Vagina (tissue), 2 donors: ENCODE results near the gene IFT52. TPM values are rescaled to one million over a fixed set of nuclear protein-coding genes. Genes with fewer than 3 reads are reported as not detected.

Source experiments
- DNase-seq, 2 donors: peaks; one replicate each; pipeline ENCODE4 v3.0.0-alpha.2; 2017; ENCODE audit errors: extremely low spot score in 2 of 2
- H3K27ac ChIP-seq: fragments of 200-600 bp; sonication (generic); one replicate; pipeline ENCODE4 v1.5.1; 2019
- H3K27me3 ChIP-seq: fragments of 200-600 bp; sonication (generic); one replicate; pipeline ENCODE4 v1.5.1; 2019
- H3K36me3 ChIP-seq, 2 donors: fragments of 200-600 bp; sonication (generic); one replicate each; pipeline ENCODE4 v1.5.1; 2017 to 2019
- H3K4me1 ChIP-seq: fragments of 200-600 bp; sonication (generic); one replicate; pipeline ENCODE4 v1.5.1; 2019
- H3K4me3 ChIP-seq, 2 donors: fragments of 200-600 bp; sonication (generic); 1 replicate in 1 of 2; 2 replicates in 1 of 2; pipeline ENCODE4 v1.5.1; 2016 to 2019
- H3K9me3 ChIP-seq: fragments of 200-600 bp; sonication (generic); one replicate; pipeline ENCODE4 v1.5.1; 2019
- POLR2A ChIP-seq, 2 donors: fragments of 450-650 bp; IDR thresholded peaks; one replicate each; pipeline ENCODE4 v1.6.1; 2017; ENCODE audit warnings: antibody characterized with exemption in 2 of 2, mild to moderate bottlenecking in 2 of 2, moderate library complexity in 2 of 2
- POLR2AphosphoS5 ChIP-seq, 2 donors: sonication (generic); formaldehyde crosslinking; IDR thresholded peaks; one replicate each; pipeline ENCODE4 v1.9.0; 2017; ENCODE audit warnings: antibody characterized with exemption in 2 of 2, mild to moderate bottlenecking in 2 of 2, low read depth in 1 of 2; ENCODE audit not compliant: insufficient read depth in 1 of 2
- intact Hi-C: fragments of 100-400 bp; cut with DNase I; formaldehyde crosslinking; loops from one replicate; pipeline ENCODE4 v1.15.1; 2023
- total RNA-seq: library from RNA; depleted of rRNA; stranded (reverse); fragments of >200 nt; gene quantifications from one replicate; pipeline ENCODE4 v1.2.3, GENCODE V29; 2016
- TF ChIP-seq, protein P1 (sequence below), 3 experiments: fragments of 450-650 bp in 2 of 3; fragments of 200-600 bp in 1 of 3; sonication (generic) in 1 of 3; IDR thresholded peaks; one replicate each; pipeline ENCODE4 v1.5.1; 2017 to 2019; ENCODE audit warnings: antibody characterized with exemption in 3 of 3, mild to moderate bottlenecking in 2 of 3, moderate library complexity in 2 of 3

IFT52 gene
- total RNA-seq, 1 donor from 2014 or later: 28.0 TPM

DNA sequence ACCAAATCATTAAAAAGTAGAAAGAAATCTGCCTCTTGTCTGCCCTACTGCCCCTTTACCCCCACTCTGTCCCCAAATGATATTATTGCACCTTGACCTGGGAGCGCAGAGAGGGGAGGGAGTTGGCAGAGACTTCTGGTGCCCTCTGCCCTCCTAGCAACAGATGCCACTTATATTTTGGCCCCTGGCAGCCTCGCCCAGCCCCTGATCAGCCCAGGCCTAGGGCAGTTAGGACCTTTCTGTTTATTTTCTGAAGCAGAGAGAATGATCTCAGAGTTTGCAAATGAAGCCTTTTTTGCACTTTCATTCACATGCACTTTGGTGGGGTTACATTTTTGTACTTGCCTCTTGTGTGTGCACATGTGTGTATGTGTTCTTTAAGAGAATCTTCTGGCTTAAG, 40.3 kb upstream of the IFT52 start:
- Histone ChIP-seq H3K4me3 (no peak overlapping the region), H3K36me3 (peaks cover 0 to 4% of the 10 kb centered on the region in 2 donors), H3K9me3 (no peaks in the 10 kb centered on the region), H3K27ac (no peak overlapping the region), H3K4me1 (no peaks in the 10 kb centered on the region), H3K27me3 (no peaks in the 10 kb centered on the region)
- intact Hi-C loops: no loop called here
- TF ChIP-seq, protein P1, sequence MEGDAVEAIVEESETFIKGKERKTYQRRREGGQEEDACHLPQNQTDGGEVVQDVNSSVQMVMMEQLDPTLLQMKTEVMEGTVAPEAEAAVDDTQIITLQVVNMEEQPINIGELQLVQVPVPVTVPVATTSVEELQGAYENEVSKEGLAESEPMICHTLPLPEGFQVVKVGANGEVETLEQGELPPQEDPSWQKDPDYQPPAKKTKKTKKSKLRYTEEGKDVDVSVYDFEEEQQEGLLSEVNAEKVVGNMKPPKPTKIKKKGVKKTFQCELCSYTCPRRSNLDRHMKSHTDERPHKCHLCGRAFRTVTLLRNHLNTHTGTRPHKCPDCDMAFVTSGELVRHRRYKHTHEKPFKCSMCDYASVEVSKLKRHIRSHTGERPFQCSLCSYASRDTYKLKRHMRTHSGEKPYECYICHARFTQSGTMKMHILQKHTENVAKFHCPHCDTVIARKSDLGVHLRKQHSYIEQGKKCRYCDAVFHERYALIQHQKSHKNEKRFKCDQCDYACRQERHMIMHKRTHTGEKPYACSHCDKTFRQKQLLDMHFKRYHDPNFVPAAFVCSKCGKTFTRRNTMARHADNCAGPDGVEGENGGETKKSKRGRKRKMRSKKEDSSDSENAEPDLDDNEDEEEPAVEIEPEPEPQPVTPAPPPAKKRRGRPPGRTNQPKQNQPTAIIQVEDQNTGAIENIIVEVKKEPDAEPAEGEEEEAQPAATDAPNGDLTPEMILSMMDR (IDR thresholded peaks at IDR 0.05): no peak
- TF ChIP-seq POLR2A (IDR thresholded peaks at IDR 0.05) (no peak), POLR2AphosphoS5 (IDR thresholded peaks at IDR 0.05; ENCODE audit: insufficient read depth in 1 of 2, low read depth in 1 of 2) (no peak)
- DNase-seq: no peak

GRCh38 chr20:43554369-43554768, 36.4 kb upstream of the IFT52 start:
- no peak for TF ChIP-seq POLR2A (IDR thresholded peaks at IDR 0.05)
- TF ChIP-seq, protein P1 (IDR thresholded peaks at IDR 0.05): no peak
- TF ChIP-seq POLR2AphosphoS5 (IDR thresholded peaks at IDR 0.05; ENCODE audit: insufficient read depth in 1 of 2, low read depth in 1 of 2): no peak
- Histone ChIP-seq H3K36me3 (no peaks in the 10 kb centered on the region), H3K9me3 (no peaks in the 10 kb centered on the region), H3K4me3 (no peak overlapping the region), H3K4me1 (no peaks in the 10 kb centered on the region), H3K27me3 (no peaks in the 10 kb centered on the region), H3K27ac (no peak overlapping the region)
- intact Hi-C loops: no loop called here
- no peak for DNase-seq

DNA sequence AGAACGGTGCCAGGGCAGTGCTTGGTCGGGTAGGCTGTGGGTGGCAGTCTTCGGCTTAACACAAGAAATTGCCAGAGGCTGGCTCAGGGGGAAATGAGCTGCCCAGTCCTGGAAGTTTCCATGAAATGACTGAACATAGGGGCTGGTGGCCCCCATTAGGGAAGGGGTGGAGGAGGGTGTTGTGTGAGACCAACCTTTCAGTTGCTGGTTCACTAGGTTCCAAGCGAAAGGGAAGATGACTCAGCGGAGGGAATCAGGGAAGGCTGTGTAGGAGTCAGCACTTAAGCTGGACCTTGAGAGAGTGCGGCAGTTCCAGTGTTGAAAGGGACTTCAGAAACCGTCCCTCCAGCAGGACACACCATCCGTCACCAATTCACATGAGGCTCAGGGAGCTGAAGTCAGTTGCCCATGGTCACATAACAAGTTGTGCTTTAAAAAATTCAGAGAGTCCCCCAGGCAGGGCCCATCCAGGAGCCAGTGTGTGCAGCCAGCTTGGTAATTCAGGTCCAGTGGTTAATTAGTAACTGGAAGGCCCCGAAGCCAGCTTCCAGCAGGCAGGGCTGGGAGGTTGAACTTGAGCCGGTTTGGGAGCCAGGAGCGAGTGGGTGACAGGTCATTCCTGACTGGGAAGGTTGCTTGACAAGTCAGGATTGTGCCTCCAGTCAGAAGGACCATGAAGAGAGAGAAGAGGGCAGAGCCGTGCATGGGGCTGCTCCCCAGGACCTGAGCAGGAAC, 32.2 kb upstream of the IFT52 start, which contains the start of gene SGK2:
Gene SGK2, plus strand, starts transcription at position 616 of the 735 bp plus-strand sequence. CDS start 7,469 bp downstream, outside the sequence.
- no peak within 1 kb of the TSS for H3K27ac ChIP-seq
- TF ChIP-seq, protein P1 (IDR thresholded peaks at IDR 0.05): no peak
- TF ChIP-seq POLR2A (IDR thresholded peaks at IDR 0.05) (no peak), POLR2AphosphoS5 (IDR thresholded peaks at IDR 0.05; ENCODE audit: insufficient read depth in 1 of 2, low read depth in 1 of 2) (no peak)
- intact Hi-C loops: no loop called here

DNA sequence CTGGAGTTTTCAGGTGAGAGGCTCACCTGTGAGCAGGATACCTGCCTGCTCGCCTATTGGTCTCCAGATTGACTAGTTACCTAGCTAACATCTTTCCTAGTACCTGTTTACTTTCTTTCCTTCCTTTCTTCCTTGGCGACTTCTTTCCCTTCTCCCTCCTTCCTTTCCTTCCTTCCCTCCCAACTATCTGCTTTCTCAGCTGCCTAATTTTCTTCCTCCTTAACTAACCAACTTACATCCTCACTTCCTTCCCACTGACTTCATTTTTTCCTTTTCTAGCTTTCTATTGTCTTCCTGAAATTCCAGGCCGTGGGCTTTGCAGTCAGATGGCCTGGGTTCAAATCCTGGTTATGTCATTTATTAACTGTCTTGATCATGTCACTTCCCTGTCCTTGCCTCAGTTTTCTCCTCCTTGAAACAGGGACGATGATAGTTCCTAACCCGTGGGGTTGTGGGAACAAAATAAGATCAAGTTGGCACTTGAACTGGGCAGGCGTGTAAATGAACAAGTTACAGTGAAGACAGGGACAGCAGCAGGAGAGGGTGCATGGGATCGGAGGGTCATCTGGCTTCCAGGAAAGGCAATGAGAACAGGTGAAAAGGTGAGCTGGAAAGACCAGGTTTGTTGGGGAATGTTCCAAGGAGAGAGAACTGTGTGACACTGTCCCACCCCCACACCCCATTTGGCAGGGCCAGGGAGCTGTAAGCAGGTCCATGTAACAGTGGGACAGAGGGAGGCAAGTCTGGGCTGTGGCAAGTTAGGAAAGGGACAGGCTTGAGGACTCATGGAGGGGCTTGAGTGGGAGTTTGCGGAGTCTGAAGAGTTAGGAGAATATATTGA, 31.4 kb upstream of the IFT52 start:
- DNase-seq: no peak
- intact Hi-C loops: no loop called here
- no peak overlapping the region for H3K4me3 ChIP-seq
- H3K27ac ChIP-seq: no peak overlapping the region
- no peaks in the 10 kb centered on the region for H3K27me3 ChIP-seq
- H3K4me1 ChIP-seq: no peaks in the 10 kb centered on the region
- TF ChIP-seq POLR2AphosphoS5 (IDR thresholded peaks at IDR 0.05; ENCODE audit: insufficient read depth in 1 of 2, low read depth in 1 of 2) (no peak), POLR2A (IDR thresholded peaks at IDR 0.05) (no peak)
- TF ChIP-seq, protein P1 (IDR thresholded peaks at IDR 0.05): no peak
- no peaks in the 10 kb centered on the region for H3K9me3 ChIP-seq
- no peaks in the 10 kb centered on the region for H3K36me3 ChIP-seq

More for the DNA sequence above, 32.2 kb upstream of the IFT52 start, which contains the start of gene SGK2:
- no peaks in the 10 kb centered on the region for H3K36me3 ChIP-seq
- H3K4me1 ChIP-seq: no peaks in the 10 kb centered on the region
- no peaks in the 10 kb centered on the region for H3K27me3 ChIP-seq
- no peak for DNase-seq
- no peak within 1 kb of the TSS for H3K4me3 ChIP-seq
- no peaks in the 10 kb centered on the region for H3K9me3 ChIP-seq
